ENCODE data around the gene RABIF.
"Not testable (repeated sequence)": the region's sequence is repeated elsewhere in the genome, so short reads cannot be mapped to it uniquely, and the experiment has no call there.

The RABIF gene

GRCh38 chr1:202888531-202889360 lies at the start of gene RABIF:
TSS of gene RABIF (minus strand) at chr1:202889149. CDS start at chr1:202889098, 51 bp downstream.
- Histone ChIP-seq H3K27me3 (ENCODE audit: control insufficient read depth, insufficient read depth, low read length) (no peaks in the 10 kb centered on the region), H3K9ac (ENCODE audit: low read length) (peak within 1 kb of the TSS; percentile 20), H3K36me3 (ENCODE audit: control insufficient read depth, insufficient read depth, low read length) (peaks cover 7% of the 10 kb centered on the region), H3K27ac (ENCODE audit: low read depth, low read length) (peak within 1 kb of the TSS; percentile 82), H3K4me1 (ENCODE audit: control insufficient read depth, insufficient read depth, low read length) (peaks cover 6% of the 10 kb centered on the region), H3K4me3 (ENCODE audit: low read length) (peak within 1 kb of the TSS; percentile 77)

GRCh38 chr1:202938287-202938925 lies 49.5 kb upstream of the RABIF start:
- H3K4me1 ChIP-seq (ENCODE audit: control insufficient read depth, insufficient read depth, low read length): no peaks in the 10 kb centered on the region
- H3K27me3 ChIP-seq (ENCODE audit: control insufficient read depth, insufficient read depth, low read length): no peaks in the 10 kb centered on the region
- no peak overlapping the region for H3K9ac ChIP-seq (ENCODE audit: low read length)
- peaks cover 12% of the 10 kb centered on the region for H3K36me3 ChIP-seq (ENCODE audit: control insufficient read depth, insufficient read depth, low read length)
- no peak overlapping the region for H3K4me3 ChIP-seq (ENCODE audit: low read length)
- no peak overlapping the region for H3K27ac ChIP-seq (ENCODE audit: low read depth, low read length)

- not testable (repeated sequence) for H3K4me3 ChIP-seq (ENCODE audit: low read length); H3K36me3 ChIP-seq (ENCODE audit: control insufficient read depth, insufficient read depth, low read length); H3K4me1 ChIP-seq (ENCODE audit: control insufficient read depth, insufficient read depth, low read length); H3K9ac ChIP-seq (ENCODE audit: low read length); H3K27me3 ChIP-seq (ENCODE audit: control insufficient read depth, insufficient read depth, low read length); H3K27ac ChIP-seq (ENCODE audit: low read depth, low read length)
Observed at GRCh38 chr1:202936409-202936808, 47.5 kb upstream of the RABIF start.

GRCh38 chr1:202935844-202936243 lies 46.9 kb upstream of the RABIF start:
- Histone ChIP-seq H3K27me3 (ENCODE audit: control insufficient read depth, insufficient read depth, low read length) (no peaks in the 10 kb centered on the region), H3K36me3 (ENCODE audit: control insufficient read depth, insufficient read depth, low read length) (no peaks in the 10 kb centered on the region), H3K27ac (ENCODE audit: low read depth, low read length) (no peak overlapping the region), H3K9ac (ENCODE audit: low read length) (no peak overlapping the region), H3K4me3 (ENCODE audit: low read length) (no peak overlapping the region), H3K4me1 (ENCODE audit: control insufficient read depth, insufficient read depth, low read length) (no peaks in the 10 kb centered on the region)

GRCh38 chr1:202934755-202935154 lies 45.8 kb upstream of the RABIF start:
- H3K4me1 ChIP-seq (ENCODE audit: control insufficient read depth, insufficient read depth, low read length): no peaks in the 10 kb centered on the region
- no peak overlapping the region for H3K9ac ChIP-seq (ENCODE audit: low read length)
- H3K4me3 ChIP-seq (ENCODE audit: low read length): no peak overlapping the region
- H3K27ac ChIP-seq (ENCODE audit: low read depth, low read length): no peak overlapping the region
- no peaks in the 10 kb centered on the region for H3K27me3 ChIP-seq (ENCODE audit: control insufficient read depth, insufficient read depth, low read length)
- H3K36me3 ChIP-seq (ENCODE audit: control insufficient read depth, insufficient read depth, low read length): no peaks in the 10 kb centered on the region

GRCh38 chr1:202932476-202932875 lies 43.5 kb upstream of the RABIF start:
- Histone ChIP-seq H3K4me1 (ENCODE audit: control insufficient read depth, insufficient read depth, low read length) (no peaks in the 10 kb centered on the region), H3K9ac (ENCODE audit: low read length) (no peak overlapping the region), H3K4me3 (ENCODE audit: low read length) (no peak overlapping the region), H3K36me3 (ENCODE audit: control insufficient read depth, insufficient read depth, low read length) (no peaks in the 10 kb centered on the region), H3K27ac (ENCODE audit: low read depth, low read length) (no peak overlapping the region), H3K27me3 (ENCODE audit: control insufficient read depth, insufficient read depth, low read length) (no peaks in the 10 kb centered on the region)

- H3K4me1 ChIP-seq (ENCODE audit: control insufficient read depth, insufficient read depth, low read length): peaks cover 5% of the 10 kb centered on the region
Observed at GRCh38 chr1:202926581-202927491, 37.9 kb upstream of the RABIF start, which contains the start of gene KLHL12. TSS of gene KLHL12 (minus strand) at chr1:202927234. CDS start at chr1:202925162, 2,072 bp downstream.

GRCh38 chr1:202923533-202923932 lies 34.6 kb upstream of the RABIF start:
- Histone ChIP-seq H3K36me3 (ENCODE audit: control insufficient read depth, insufficient read depth, low read length) (peaks cover 3% of the 10 kb centered on the region), H3K9ac (ENCODE audit: low read length) (no peak overlapping the region), H3K4me3 (ENCODE audit: low read length) (no peak overlapping the region), H3K27me3 (ENCODE audit: control insufficient read depth, insufficient read depth, low read length) (no peaks in the 10 kb centered on the region), H3K27ac (ENCODE audit: low read depth, low read length) (no peak overlapping the region), H3K4me1 (ENCODE audit: control insufficient read depth, insufficient read depth, low read length) (peaks cover 5% of the 10 kb centered on the region)

More at GRCh38 chr1:202926581-202927491, 37.9 kb upstream of the RABIF start, which contains the start of gene KLHL12:
- Histone ChIP-seq H3K9ac (ENCODE audit: low read length) (peak within 1 kb of the TSS; percentile 88), H3K27ac (ENCODE audit: low read depth, low read length) (peak within 1 kb of the TSS; percentile 91), H3K4me3 (ENCODE audit: low read length) (peak within 1 kb of the TSS; percentile 93), H3K36me3 (ENCODE audit: control insufficient read depth, insufficient read depth, low read length) (no peaks in the 10 kb centered on the region), H3K27me3 (ENCODE audit: control insufficient read depth, insufficient read depth, low read length) (no peaks in the 10 kb centered on the region)

GRCh38 chr1:202919615-202920014 lies 30.7 kb upstream of the RABIF start:
- H3K27ac ChIP-seq (ENCODE audit: low read depth, low read length): no peak overlapping the region
- H3K4me3 ChIP-seq (ENCODE audit: low read length): no peak overlapping the region
- H3K36me3 ChIP-seq (ENCODE audit: control insufficient read depth, insufficient read depth, low read length): peaks cover 24% of the 10 kb centered on the region
- H3K4me1 ChIP-seq (ENCODE audit: control insufficient read depth, insufficient read depth, low read length): no peaks in the 10 kb centered on the region
- no peak overlapping the region for H3K9ac ChIP-seq (ENCODE audit: low read length)
- H3K27me3 ChIP-seq (ENCODE audit: control insufficient read depth, insufficient read depth, low read length): no peaks in the 10 kb centered on the region

GRCh38 chr1:202915146-202915545 lies 26.2 kb upstream of the RABIF start:
- H3K4me1 ChIP-seq (ENCODE audit: control insufficient read depth, insufficient read depth, low read length): no peaks in the 10 kb centered on the region
- H3K27me3 ChIP-seq (ENCODE audit: control insufficient read depth, insufficient read depth, low read length): no peaks in the 10 kb centered on the region
- H3K9ac ChIP-seq (ENCODE audit: low read length): no peak overlapping the region
- H3K27ac ChIP-seq (ENCODE audit: low read depth, low read length): no peak overlapping the region
- peaks cover 34% of the 10 kb centered on the region for H3K36me3 ChIP-seq (ENCODE audit: control insufficient read depth, insufficient read depth, low read length)
- no peak overlapping the region for H3K4me3 ChIP-seq (ENCODE audit: low read length)

- H3K27ac ChIP-seq (ENCODE audit: low read depth, low read length); H3K4me1 ChIP-seq (ENCODE audit: control insufficient read depth, insufficient read depth, low read length); H3K4me3 ChIP-seq (ENCODE audit: low read length); H3K9ac ChIP-seq (ENCODE audit: low read length); H3K27me3 ChIP-seq (ENCODE audit: control insufficient read depth, insufficient read depth, low read length): not testable (repeated sequence)
- H3K36me3 ChIP-seq (ENCODE audit: control insufficient read depth, insufficient read depth, low read length): peaks cover 35% of the 10 kb centered on the region
Observed at GRCh38 chr1:202912476-202912875, 23.5 kb upstream of the RABIF start.

GRCh38 chr1:202909494-202909893 lies 20.5 kb upstream of the RABIF start:
- H3K4me3 ChIP-seq (ENCODE audit: low read length): no peak overlapping the region
- H3K36me3 ChIP-seq (ENCODE audit: control insufficient read depth, insufficient read depth, low read length): peaks cover 21% of the 10 kb centered on the region
- no peaks in the 10 kb centered on the region for H3K27me3 ChIP-seq (ENCODE audit: control insufficient read depth, insufficient read depth, low read length)
- H3K9ac ChIP-seq (ENCODE audit: low read length): no peak overlapping the region
- H3K4me1 ChIP-seq (ENCODE audit: control insufficient read depth, insufficient read depth, low read length): no peaks in the 10 kb centered on the region
- no peak overlapping the region for H3K27ac ChIP-seq (ENCODE audit: low read depth, low read length)

Measured in rectal smooth muscle tissue (tissue), 1 donor.